Keratinocyte (primary cell): ENCODE data around the gene BABAM2.

Experiments
- CTCF ChIP-seq, 3 experiments: IDR thresholded peaks in 1 of 3; conservative IDR thresholded peaks in 1 of 3; optimal IDR thresholded peaks in 1 of 3; 2 replicates in 2 of 3; 3 replicates in 1 of 3; pipeline versions ENCODE3 to v1.5.1; 2011; ENCODE audit warnings: low read length in 3 of 3, mild to moderate bottlenecking in 3 of 3, moderate library complexity in 2 of 3, control low read depth in 1 of 3, inconsistent platforms in 1 of 3; ENCODE audit not compliant: insufficient read depth in 2 of 3; ENCODE audit errors: extremely low read depth in 1 of 3
- EZH2 ChIP-seq: IDR thresholded peaks from one replicate; pipeline ENCODE4 v1.6.1; 2012; ENCODE audit warnings: inconsistent platforms, mild to moderate bottlenecking, low read length, moderate library complexity

DNA sequence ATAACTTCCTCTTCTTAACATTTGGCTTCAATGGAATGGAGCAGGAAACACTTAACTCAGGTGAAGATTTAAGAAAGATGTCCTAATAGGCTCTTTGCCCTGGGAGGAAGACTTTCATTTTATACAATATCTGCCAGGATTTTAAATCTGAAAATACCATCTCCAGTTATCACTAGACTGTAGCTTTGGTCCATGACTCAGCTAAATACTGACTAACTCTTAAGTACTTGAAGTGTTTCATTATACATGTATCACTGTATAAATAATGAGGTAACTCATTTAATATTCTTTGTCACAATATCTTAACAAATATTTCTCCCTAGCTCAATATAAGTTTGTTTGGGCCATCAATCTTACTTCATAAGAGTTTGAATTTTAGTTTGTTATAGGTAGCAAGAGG lies 35.1 kb upstream of the BABAM2 start:
- no peak for TF ChIP-seq EZH2
- TF ChIP-seq CTCF (optimal IDR thresholded peaks at IDR 0.05 in 1 of 3, IDR thresholded peaks at IDR 0.05 in 1 of 3, conservative IDR thresholded peaks at IDR 0.05 in 1 of 3; ENCODE audit: extremely low read depth in 1 of 3, insufficient read depth in 2 of 3, low read length in 3 of 3) = no peak
